ENCODE data around the gene SNRNP25.
"Not testable (repeated sequence)": the region's sequence is repeated elsewhere in the genome, so short reads cannot be mapped to it uniquely, and the experiment has no call there.

Gene SNRNP25

DNA sequence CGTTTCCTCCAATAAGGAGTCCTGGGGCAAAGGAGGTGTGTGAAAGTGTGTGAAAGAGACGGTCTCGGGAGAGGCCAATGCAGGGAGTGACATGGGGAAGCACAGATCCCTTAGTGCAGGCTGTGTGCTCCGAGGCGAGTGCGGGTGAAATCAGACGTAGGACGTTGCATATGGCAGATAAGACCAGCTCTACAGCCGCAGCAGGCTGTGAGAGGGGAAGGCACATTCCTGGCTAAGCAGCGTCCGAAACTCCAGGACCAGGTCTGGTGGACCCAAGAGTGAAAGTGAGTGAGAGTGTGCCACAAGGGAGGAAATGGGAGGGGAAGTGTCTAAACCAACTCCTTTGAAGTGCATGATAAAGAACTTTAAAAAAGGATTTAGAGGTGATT is 11.6 kb upstream of the SNRNP25 start:
- no peak for DNase-seq (ENCODE audit: low spot score)

- no peak for DNase-seq (ENCODE audit: low spot score)
These were observed 10.9 kb upstream of the SNRNP25 start for GRCh38 chr16:42691-43090.

DNA sequence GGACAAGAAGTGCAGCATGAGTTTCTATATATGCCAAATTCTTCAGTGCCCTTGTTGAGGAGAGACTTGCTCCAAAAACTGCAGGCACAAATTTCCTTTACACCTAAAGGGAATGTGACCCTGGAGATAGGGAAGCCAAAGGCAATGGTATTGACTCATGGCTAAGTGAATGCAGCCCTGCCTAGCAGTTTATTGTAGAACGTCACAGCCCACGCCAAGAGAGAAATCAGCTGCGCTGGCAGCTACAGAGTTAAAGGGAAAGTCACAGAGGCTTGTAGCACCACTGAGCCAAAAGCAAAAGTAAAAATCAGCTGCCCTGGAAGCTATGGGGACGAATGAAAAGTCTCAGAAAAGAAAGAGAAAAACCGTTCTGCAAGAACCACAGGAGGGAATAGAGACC is 10.3 kb upstream of the SNRNP25 start:
- no peak for DNase-seq (ENCODE audit: low spot score)

DNA sequence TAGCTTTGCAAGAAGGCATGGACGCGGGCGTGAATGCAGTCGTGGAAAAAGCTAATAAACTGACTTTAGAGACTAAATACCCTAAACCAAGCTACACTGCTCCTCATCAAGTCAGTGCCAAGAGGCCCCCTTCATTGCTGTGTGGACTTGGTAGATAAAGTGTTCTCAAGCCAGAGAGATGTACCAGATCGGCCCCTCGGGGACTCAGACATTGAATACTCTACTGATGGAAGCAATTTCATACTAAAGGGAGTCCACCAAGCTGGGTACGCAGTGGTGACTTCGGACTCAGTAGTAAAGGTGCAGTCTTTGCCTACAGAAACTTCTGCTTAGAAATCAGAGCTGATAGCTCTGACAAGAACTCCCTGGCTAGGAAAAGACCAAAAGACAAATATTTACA is 9.0 kb upstream of the SNRNP25 start:
- no peak for DNase-seq (ENCODE audit: low spot score)

DNA sequence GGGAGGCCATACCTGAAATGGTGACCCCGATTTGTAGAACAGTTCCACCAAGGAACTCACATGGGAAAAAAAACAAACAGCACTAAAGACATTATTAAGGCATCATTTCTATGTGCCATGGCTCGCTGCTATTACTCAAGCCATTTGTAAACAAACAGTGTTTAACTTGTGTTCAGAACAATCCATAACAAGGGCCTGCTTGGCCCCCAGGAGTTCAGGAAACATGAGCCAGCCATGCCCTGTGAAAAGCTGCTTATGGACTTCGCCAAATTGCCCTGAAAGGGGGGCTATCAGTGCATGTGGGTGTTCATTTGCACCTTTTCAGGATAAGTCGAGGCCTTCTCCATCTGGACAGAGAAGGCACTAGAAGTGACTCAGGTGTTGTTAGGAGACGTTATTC is 8.2 kb upstream of the SNRNP25 start:
- no peak for DNase-seq (ENCODE audit: low spot score)

DNA sequence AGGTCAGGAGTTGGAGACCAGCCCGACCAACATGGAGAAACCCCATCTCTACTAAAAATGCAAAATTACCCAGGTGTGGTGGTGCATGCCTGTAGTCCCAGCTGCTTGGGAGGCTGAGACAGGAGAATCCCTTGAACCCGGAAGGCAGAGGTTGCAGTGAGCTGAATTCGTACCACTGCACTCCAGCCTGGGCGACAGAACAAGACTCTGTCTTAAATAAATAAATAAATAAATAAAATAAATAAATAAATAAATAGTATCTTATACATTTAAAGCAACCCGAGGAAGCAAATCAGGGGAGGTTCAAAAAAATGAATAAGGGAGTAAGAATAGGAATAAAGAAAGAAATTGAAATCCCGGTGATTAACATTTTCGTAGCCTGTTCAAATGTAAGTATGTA is 7.1 kb upstream of the SNRNP25 start:
- not testable (repeated sequence) for DNase-seq (ENCODE audit: low spot score)

GRCh38 chr16:47234-47633 is 6.4 kb upstream of the SNRNP25 start:
- no peak for DNase-seq (ENCODE audit: low spot score)

DNA sequence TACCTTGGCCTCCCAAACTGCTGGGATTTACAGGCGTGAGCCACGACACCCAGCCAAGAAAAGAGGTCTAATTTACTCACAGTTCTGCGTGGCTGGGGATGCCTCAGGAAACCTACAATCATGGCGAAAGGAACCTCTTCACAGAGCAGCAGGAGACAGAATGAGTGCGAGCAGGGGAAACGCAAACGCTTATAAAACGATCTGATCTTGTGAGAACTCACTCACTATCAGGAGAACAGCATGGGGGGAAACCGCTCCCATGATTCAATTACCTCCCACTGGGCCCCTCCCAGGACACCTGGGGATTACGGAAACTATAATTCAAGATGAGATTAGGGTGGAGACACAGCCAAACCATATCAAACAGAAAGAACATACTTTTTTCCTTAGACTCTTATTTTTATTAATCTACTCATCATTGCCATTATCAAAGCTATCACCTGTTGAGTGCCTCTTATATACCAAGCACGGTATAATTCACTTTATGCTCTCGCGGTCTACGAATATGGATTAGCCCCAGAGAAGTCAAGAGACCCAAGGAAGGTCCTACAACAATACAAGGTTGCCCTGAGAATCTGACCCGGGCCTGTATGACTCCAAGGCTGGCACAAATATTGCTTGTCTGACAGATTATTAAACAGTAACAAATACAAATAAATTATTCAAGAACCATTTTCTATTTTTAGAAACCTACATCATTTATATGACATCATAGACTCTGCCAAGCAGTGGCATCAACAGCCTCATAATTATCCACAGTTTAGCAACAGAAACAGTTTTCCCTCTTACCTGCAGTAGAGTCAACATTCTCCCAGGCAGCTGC is 2.6 kb upstream of the SNRNP25 start:
- no peak for DNase-seq (ENCODE audit: low spot score)

DNA sequence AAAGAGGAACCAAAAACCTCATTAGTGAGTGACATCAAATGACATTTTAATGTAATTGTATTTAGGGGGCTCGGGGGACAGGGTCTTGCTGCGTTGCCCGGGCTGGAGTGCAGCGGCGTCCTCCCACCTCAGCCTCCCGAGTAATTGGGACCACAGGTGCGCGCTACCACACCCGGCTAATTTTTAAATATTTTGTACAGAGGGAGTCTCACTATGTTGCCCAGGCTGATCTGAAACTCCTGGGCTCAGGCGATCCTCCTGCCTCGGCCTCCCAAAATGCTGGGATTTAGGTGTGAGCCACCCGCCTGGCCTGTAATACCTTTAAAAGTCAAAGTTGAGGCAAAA is 581 bp downstream of the SNRNP25 start:
- DNase-seq (ENCODE audit: low spot score), result no peak

- DNase-seq (ENCODE audit: low spot score), result no peak
These were observed 2.0 kb downstream of the SNRNP25 start for GRCh38 chr16:55571-56136.

DNA sequence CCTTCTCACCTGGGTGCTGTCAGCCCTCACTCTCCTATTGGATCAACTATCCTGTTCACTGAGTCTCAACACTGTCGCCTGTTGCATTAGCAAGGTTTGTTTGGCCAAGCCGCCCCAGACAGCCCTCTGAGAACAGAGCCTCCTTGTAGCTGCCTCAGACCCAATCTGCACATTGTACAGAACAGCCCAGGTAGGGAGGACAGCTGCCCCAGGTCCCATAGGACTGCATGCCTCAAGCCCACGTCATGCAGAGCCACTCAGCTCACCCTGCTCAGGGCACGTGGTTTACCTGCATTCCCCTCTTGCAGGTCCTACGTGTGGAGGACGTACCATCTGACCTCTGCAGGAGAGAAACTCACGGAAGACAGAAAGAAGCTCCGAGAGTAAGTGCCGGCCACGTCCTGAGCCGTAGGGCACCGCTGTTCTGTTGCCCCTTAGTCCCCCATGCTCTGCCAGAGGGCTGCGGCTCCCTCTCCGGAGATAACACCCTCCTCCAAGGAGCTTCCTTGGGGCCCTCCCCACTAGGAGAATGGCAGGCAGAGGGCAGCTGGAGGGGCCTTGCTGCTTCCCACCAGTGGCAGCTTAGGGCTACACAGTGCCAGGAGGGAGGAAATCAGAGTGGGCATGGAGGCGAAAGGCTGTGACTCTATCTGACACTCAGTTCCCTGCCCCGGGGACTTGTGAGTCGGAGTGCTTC is 2.8 kb downstream of the SNRNP25 start:
- DNase-seq (ENCODE audit: low spot score), result no peak

DNA sequence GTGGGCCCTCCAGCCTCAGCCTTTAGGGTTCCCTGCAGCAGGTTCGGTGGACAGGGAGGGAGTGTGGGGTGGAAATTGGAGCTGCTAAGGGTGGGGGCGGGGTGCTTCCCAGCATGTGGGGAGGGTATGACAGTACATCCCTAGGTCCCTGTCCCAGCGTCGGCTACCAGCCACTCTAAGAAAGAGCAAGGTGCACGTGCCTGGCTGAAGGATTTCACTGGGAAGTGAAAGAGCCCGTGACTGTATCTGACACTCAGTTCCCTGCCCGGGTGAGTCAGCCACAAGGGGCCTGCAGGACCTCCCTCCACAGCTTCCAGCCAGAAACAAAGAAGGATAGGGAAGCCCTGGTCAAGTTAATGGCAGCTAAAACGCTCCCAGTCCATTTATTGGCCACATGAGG is 4.1 kb downstream of the SNRNP25 start:
- DNase-seq (ENCODE audit: low spot score), result no peak

DNA sequence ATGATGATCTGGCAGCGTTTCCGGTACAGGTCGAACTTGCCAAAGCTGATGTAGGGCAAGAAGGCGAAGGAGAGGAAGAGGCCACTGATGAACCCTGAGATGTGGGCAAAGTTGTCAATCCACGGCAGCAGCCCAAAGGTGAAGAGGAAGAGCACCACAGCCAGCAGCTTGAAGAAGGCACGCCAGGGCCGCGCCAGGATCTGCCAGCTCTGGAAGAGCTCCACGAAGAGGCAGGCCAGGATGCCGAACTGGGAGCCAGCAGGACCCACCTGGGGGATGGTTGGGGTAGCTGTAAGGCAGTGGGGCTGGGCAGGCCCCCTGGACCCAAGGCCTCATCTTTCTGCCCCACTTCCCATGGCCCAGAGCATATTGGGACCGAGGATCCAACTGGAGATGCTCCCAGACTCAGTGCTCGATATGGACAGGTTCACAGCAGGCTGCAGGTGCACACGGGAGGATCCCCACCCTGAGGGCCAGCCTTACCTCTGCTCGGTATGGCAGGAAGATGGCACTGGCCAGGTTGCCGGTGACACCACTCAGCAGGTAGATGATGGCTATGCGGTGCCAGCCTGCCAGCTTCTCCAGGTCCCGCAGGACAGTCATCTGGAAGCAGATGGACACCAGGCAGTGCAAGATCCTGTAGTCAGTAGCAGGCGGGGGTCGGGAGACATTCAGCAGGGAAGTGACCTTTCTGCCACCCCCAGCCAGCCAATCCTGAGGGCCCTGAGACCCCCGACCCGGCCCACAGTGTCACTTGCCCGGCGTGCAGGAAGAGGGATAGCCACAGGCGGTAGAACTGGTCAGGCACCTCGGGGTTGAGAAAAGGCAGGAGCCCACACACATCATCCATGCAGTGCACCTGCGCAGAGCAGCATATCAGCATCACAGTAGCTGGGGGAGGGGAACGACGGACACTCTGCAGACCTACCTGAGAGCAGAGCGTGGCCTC is 5.1 kb downstream of the SNRNP25 start:
- no peak for DNase-seq (ENCODE audit: low spot score)

GRCh38 chr16:59440-60059 is 5.9 kb downstream of the SNRNP25 start:
- DNase-seq (ENCODE audit: low spot score), result no peak

GRCh38 chr16:60166-60565 is 6.5 kb downstream of the SNRNP25 start:
- no peak for DNase-seq (ENCODE audit: low spot score)

- DNase-seq (ENCODE audit: low spot score), result peak; percentile 59
These were observed 7.6 kb downstream of the SNRNP25 start for GRCh38 chr16:60929-61878.

DNA sequence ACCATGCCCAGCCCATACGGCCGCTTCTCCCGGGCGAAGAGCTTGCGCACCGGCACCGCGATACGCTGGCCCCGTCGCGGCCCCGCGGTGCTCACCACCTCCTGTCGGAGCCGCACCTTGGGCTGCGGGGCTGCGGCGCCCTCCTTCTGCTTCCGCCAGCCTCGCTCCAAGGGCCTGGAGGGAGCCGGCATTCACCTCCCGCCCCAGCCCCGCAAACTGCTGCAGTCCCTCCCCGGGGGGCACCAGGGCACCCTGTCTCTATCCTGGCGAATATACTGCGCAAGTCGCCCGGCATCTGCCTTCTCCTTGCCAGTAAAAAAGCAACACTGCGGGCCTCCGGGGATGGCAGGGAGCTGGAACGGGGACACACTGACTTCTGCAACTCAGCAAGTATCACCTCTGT is 8.3 kb downstream of the SNRNP25 start:
- peak; percentile 57 for DNase-seq (ENCODE audit: low spot score)

DNA sequence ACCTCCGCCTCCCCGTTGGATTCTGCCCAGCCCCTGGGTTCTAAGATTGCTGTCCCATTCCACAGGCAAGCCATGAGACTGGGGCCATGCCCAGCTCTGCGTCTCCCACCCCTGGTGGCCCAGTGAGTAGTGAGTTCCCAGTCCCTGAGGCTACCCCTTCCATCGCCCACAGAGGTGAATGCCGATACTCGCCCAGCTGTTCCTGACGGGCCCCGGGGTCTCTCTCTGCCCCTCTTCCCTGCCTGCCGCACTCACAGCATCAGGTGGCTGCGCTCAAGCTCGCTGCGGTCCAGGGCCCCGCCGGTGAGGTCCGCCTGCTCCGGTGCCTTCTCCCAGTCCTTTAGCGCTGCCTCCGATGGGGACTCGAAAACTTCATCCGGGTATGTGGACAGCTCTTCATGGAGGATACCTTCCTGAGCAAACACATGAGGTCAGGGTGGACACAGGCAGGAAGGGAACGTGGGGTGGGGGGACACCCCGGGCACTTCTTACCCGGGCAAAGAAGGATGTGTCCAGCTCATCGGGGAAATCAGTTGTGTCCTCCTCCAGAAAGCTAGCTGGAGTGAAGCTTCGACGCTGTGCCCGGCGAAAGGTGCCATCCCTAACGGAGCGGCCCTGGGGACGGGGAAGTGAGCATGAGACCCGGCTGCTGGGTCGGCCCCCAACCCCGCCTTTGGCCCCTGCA is 8.8 kb downstream of the SNRNP25 start:
- DNase-seq (ENCODE audit: low spot score), result peak; percentile 60

GRCh38 chr16:62968-63391 is 9.4 kb downstream of the SNRNP25 start:
- peak; percentile 60 for DNase-seq (ENCODE audit: low spot score)

DNA sequence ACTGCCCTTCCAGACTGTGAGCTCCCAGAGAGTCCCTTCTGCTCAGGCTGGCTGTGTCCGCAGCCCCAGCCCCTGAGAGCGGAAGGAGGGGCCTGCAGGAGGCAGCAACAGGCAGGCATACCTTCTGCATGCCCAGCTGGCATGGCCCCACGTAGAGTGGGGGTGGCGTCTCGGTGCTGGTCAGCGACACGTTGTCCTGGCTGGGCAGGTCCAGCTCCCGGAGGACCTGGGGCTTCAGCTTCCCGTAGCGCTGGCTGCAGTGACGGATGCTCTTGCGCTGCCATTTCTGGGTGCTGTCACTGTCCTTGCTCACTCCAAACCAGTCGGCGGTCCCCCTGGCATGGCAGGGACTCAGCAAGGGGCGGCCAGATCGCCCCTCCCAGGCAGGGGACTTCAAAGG is 9.8 kb downstream of the SNRNP25 start:
- no peak for DNase-seq (ENCODE audit: low spot score)
